Measurements from ENCODE around the gene WSCD1.

The WSCD1 gene

GRCh38 chr17:6067060-6067459, 3.1 kb upstream of the WSCD1 start (continued):
- peak; percentile 54; the same call in 1 of the 2 replicates for TF ChIP-seq HIC1 (tag by site-specific recombination; IDR thresholded peaks at IDR 0.05)
- TF ChIP-seq ZNF701 (tag by site-specific recombination; IDR thresholded peaks at IDR 0.05) = no peak
- TF ChIP-seq ZNF16 (tag by site-specific recombination; IDR thresholded peaks at IDR 0.05; ENCODE audit: low read depth) = no peak
- no peak for TF ChIP-seq BCL6B (tag by site-specific recombination; IDR thresholded peaks at IDR 0.05)
- peak; percentile 94 for TF ChIP-seq ZNF629 (tag by site-specific recombination; IDR thresholded peaks at IDR 0.05)

- CTCF ChIA-PET = interaction anchor here (0.6 to 1.3 kb wide), 3 partner anchors 11 to 478 kb away, joined by 3 read pairs; no protein-coding TSS in a partner anchor
- POLR2A ChIA-PET = no interaction called here
- H3K36me3 ChIP-seq (ENCODE audit: control insufficient read depth in 2 of 2, insufficient read depth in 1 of 2, low read length in 2 of 2) = no peaks in the 10 kb centered on the region
- H3K4me3 ChIP-seq (ENCODE audit: low read depth, low read length) = peak overlapping the region; percentile 59
- no peaks in the 10 kb centered on the region for H3K9me3 ChIP-seq (ENCODE audit: control insufficient read depth, insufficient read depth, low read depth, low read length)
- peak; percentile 35; the same call in 1 of the 2 replicates for TF ChIP-seq ZBTB8A (tag by site-specific recombination; IDR thresholded peaks at IDR 0.05)
- no peak for TF ChIP-seq PRDM1 (tag by site-specific recombination; IDR thresholded peaks at IDR 0.05)
- peaks cover 10% of the 10 kb centered on the region for H3K4me1 ChIP-seq (ENCODE audit: control insufficient read depth, insufficient read depth, low read length)
- peak overlapping the region; percentile 64; the same call in 1 of the 2 replicates for H3K27ac ChIP-seq (ENCODE audit: extremely low read depth, low read depth, low read length)
Measured at GRCh38 chr17:6070430-6070912, 292 bp downstream of the WSCD1 start.

GRCh38 chr17:6070913-6071511, 833 bp downstream of the WSCD1 start:
- POLR2A ChIA-PET = interaction anchor here (1.3 kb wide), 1 partner anchor 178 kb away, joined by 3 read pairs; no protein-coding TSS in a partner anchor
- CTCF ChIA-PET = interaction anchor here (0.6 to 1.3 kb wide), 5 partner anchors 11 to 479 kb away, joined by 3 to 5 read pairs (median 3); no protein-coding TSS in a partner anchor
- no peaks in the 10 kb centered on the region for H3K36me3 ChIP-seq (ENCODE audit: control insufficient read depth in 2 of 2, insufficient read depth in 1 of 2, low read length in 2 of 2)
- peak overlapping the region; percentile 59 for H3K4me3 ChIP-seq (ENCODE audit: low read depth, low read length)
- no peaks in the 10 kb centered on the region for H3K9me3 ChIP-seq (ENCODE audit: control insufficient read depth, insufficient read depth, low read depth, low read length)
- H3K4me1 ChIP-seq (ENCODE audit: control insufficient read depth, insufficient read depth, low read length) = peaks cover 10% of the 10 kb centered on the region
- 0 out of 2 replicates have a peak overlapping the region, but pooled peaks have one; percentile 24 for H3K27ac ChIP-seq (ENCODE audit: extremely low read depth, low read depth, low read length)
- TF ChIP-seq ZNF664 (tag by site-specific recombination; IDR thresholded peaks at IDR 0.05) (no peak), ZNF24 (tag by site-specific recombination; IDR thresholded peaks at IDR 0.05) (no peak), ZNF76 (tag by site-specific recombination; IDR thresholded peaks at IDR 0.05; ENCODE audit: borderline replicate concordance, low read depth) (peak; percentile 27; the same call in 1 of the 2 replicates), ZNF544 (tag by site-specific recombination; IDR thresholded peaks at IDR 0.05) (no peak), ZNF398 (tag by site-specific recombination; IDR thresholded peaks at IDR 0.05) (peak; percentile 76), ZFP41 (tag by site-specific recombination; IDR thresholded peaks at IDR 0.05; ENCODE audit: borderline replicate concordance) (no peak), ZNF600 (tag by site-specific recombination; IDR thresholded peaks at IDR 0.05) (peak; percentile 43; the same call in 1 of the 2 replicates), CTCF (tag by site-specific recombination; IDR thresholded peaks at IDR 0.05) (peak; percentile 25; the same call in 1 of the 2 replicates), GLIS1 (tag by site-specific recombination; IDR thresholded peaks at IDR 0.05) (peak; percentile 88), ZIC2 (tag by site-specific recombination; IDR thresholded peaks at IDR 0.05) (peak; percentile 47; the same call in 1 of the 2 replicates), ZBTB17 (tag by site-specific recombination; IDR thresholded peaks at IDR 0.05) (peak; percentile 72; the same call in 1 of the 2 replicates), ZNF214 (tag by site-specific recombination; IDR thresholded peaks at IDR 0.05; ENCODE audit: borderline replicate concordance) (no peak), ZNF266 (tag by site-specific recombination; IDR thresholded peaks at IDR 0.05; ENCODE audit: low read depth) (no peak), SCRT1 (tag by site-specific recombination; IDR thresholded peaks at IDR 0.05; ENCODE audit: borderline replicate concordance) (no peak), ZNF768 (tag by site-specific recombination; IDR thresholded peaks at IDR 0.05) (no peak), ZNF335 (tag by site-specific recombination; conservative IDR thresholded peaks at IDR 0.05) (peak; percentile 61), OSR2 (tag by site-specific recombination; IDR thresholded peaks at IDR 0.05) (peak; percentile 75)

Measured in HEK293 (cell line).